CD4-positive, CD25-positive, alpha-beta regulatory T cell (primary cell): Measurements from ENCODE around the gene HNRNPDL. TPM values are rescaled to one million over a fixed set of nuclear protein-coding genes. Genes with fewer than 3 reads are reported as not detected.
A peak's percentile ranks its signal among the peaks of the same experiment; 100 is the strongest.

ENCODE experiments used
- ATAC-seq, 2 donors: fragments of 150-1000 bp; cut with Tn5 transposase; one replicate each; pipeline ENCODE4 v1.10.0; 2021; ENCODE audit warnings: low read depth in 2 of 2, moderate number of reproducible peaks in 2 of 2, moderate library complexity in 1 of 2
- DNase-seq, 3 donors: peaks; one replicate each; pipeline versions ENCODE4 v3.0.0 to v3.0.0-alpha.2; 2012 to 2022; ENCODE audit warnings: mixed read lengths in 1 of 3
- H3K27ac ChIP-seq: one replicate; pipeline ENCODE4 v1.7.0; 2013; ENCODE audit warnings: mild to moderate bottlenecking, low read length; ENCODE audit not compliant: insufficient read depth, poor library complexity, severe bottlenecking
- H3K27me3 ChIP-seq: one replicate; pipeline ENCODE4 v1.7.0; 2013; ENCODE audit warnings: low read length; ENCODE audit not compliant: control insufficient read depth, insufficient read depth
- H3K36me3 ChIP-seq: one replicate; pipeline ENCODE4 v1.7.0; 2013; ENCODE audit warnings: mild to moderate bottlenecking, low read length, moderate library complexity; ENCODE audit not compliant: control insufficient read depth, insufficient read depth
- H3K4me1 ChIP-seq: 2 replicates; pipeline ENCODE4 v1.7.0; 2013; ENCODE audit warnings: mild to moderate bottlenecking, low read length; ENCODE audit not compliant: insufficient read depth, control insufficient read depth, poor library complexity, severe bottlenecking
- H3K4me3 ChIP-seq: one replicate; pipeline ENCODE4 v1.7.0; 2013; ENCODE audit warnings: low read depth, mild to moderate bottlenecking, low read length, moderate library complexity
- H3K9me3 ChIP-seq, 2 experiments: 1 replicate in 1 of 2; 2 replicates in 1 of 2; pipeline ENCODE4 v1.7.0; 2013; ENCODE audit warnings: low read length in 2 of 2, mild to moderate bottlenecking in 1 of 2, moderate library complexity in 1 of 2; ENCODE audit not compliant: control insufficient read depth in 2 of 2
- H3K27ac Mint-ChIP-seq, 3 donors: one replicate each; pipeline ENCODE4 v1.8.0; 2020 to 2022; ENCODE audit warnings: mild to moderate bottlenecking in 3 of 3, mixed read lengths in 3 of 3, moderate library complexity in 2 of 3
- H3K27me3 Mint-ChIP-seq: one replicate; pipeline ENCODE4 v1.8.0; 2022; ENCODE audit warnings: mild to moderate bottlenecking, mixed read lengths
- H3K36me3 Mint-ChIP-seq: one replicate; pipeline ENCODE4 v1.8.0; 2020; ENCODE audit warnings: mixed read lengths
- H3K4me1 Mint-ChIP-seq, 4 donors: one replicate each; pipeline ENCODE4 v1.8.0; 2020 to 2022; ENCODE audit warnings: mixed read lengths in 4 of 4, mild to moderate bottlenecking in 1 of 4
- H3K4me3 Mint-ChIP-seq, 4 donors: one replicate each; pipeline ENCODE4 v1.8.0; 2020 to 2022; ENCODE audit warnings: mild to moderate bottlenecking in 4 of 4, mixed read lengths in 4 of 4, moderate library complexity in 3 of 4
- H3K9me3 Mint-ChIP-seq, 7 donors: one replicate each; pipeline ENCODE4 v1.8.0; 2020 to 2022; ENCODE audit warnings: mixed read lengths in 7 of 7, mild to moderate bottlenecking in 3 of 7, moderate library complexity in 2 of 7
- polyA plus RNA-seq, 4 donors: library from polyadenylated mRNA; unstranded; fragments of 300-500 nt; fragmentation: Illumina TruSeq; gene quantifications; one replicate each; pipeline ENCODE4 v1.2.3, GENCODE V29; 2021
- total RNA-seq: library from RNA; stranded (reverse); gene quantifications from one replicate; pipeline ENCODE4 v1.2.3, GENCODE V29; 2022

Gene HNRNPDL
- total and polyA plus RNA-seq, 5 donors from 2014 or later: 142 to 337 (median 178) TPM

- Histone ChIP-seq H3K4me3 (no peak overlapping the region), H3K27me3 (no peaks in the 10 kb centered on the region), H3K4me1 (no peaks in the 10 kb centered on the region), H3K9me3 (no peaks in the 10 kb centered on the region), H3K27ac (no peak overlapping the region), H3K36me3 (peaks cover 5% of the 10 kb centered on the region)
- H3K36me3 Mint-ChIP-seq: peaks cover 18% of the 10 kb centered on the region
- no peak overlapping the region for H3K4me3 Mint-ChIP-seq
- no peaks in the 10 kb centered on the region for H3K9me3 Mint-ChIP-seq
- DNase-seq: no peak
- no peaks in the 10 kb centered on the region for H3K27me3 Mint-ChIP-seq
- no peak for ATAC-seq
- H3K4me1 Mint-ChIP-seq: peaks cover 0 to 4% (median 0%) of the 10 kb centered on the region in 4 donors
- H3K27ac Mint-ChIP-seq: no peak overlapping the region
These were observed 37.2 kb upstream of the HNRNPDL start for GRCh38 chr4:82467471-82467870.

DNA sequence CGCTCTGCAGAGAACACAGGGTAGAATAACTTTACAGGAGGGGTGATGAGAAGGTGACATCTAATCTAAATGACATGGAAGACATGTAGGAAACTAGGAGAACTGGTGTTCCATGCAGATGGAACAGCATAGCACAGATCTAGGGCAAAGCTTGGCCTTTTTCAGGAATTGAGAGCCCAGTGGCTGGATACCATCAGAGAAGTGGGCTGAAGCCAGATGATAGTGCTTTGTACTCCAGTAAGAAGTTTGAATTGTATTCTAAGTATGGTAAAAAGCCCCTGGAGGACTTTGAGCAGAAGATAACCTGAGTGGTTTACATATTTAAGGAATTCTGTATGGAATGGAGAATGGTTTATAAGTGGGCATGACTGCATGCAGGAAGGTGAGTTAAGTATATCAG lies 33.0 kb upstream of the HNRNPDL start:
- ATAC-seq (no peak), DNase-seq (no peak)
- Histone ChIP-seq H3K9me3 (no peaks in the 10 kb centered on the region), H3K36me3 (peaks cover 40% of the 10 kb centered on the region), H3K4me1 (no peaks in the 10 kb centered on the region), H3K4me3 (no peak overlapping the region), H3K27me3 (no peaks in the 10 kb centered on the region), H3K27ac (no peak overlapping the region)
- H3K9me3 Mint-ChIP-seq: no peaks in the 10 kb centered on the region
- no peak overlapping the region for H3K4me3 Mint-ChIP-seq
- peaks cover 0 to 5% (median 4%) of the 10 kb centered on the region in 4 donors for H3K4me1 Mint-ChIP-seq
- peaks cover 23% of the 10 kb centered on the region for H3K36me3 Mint-ChIP-seq
- no peak overlapping the region for H3K27ac Mint-ChIP-seq
- H3K27me3 Mint-ChIP-seq: no peaks in the 10 kb centered on the region

- Mint-ChIP-seq H3K4me3 (no peak overlapping the region), H3K36me3 (peaks cover 21% of the 10 kb centered on the region), H3K27me3 (no peaks in the 10 kb centered on the region), H3K27ac (peak overlapping the region in 2 of 3 donors; percentile 34 to 42), H3K9me3 (no peaks in the 10 kb centered on the region), H3K4me1 (peaks cover 0 to 5% (median 4%) of the 10 kb centered on the region in 4 donors)
- H3K4me1 ChIP-seq: no peaks in the 10 kb centered on the region
- H3K36me3 ChIP-seq: peaks cover 47% of the 10 kb centered on the region
- no peak overlapping the region for H3K4me3 ChIP-seq
- no peaks in the 10 kb centered on the region for H3K9me3 ChIP-seq
- H3K27me3 ChIP-seq: no peaks in the 10 kb centered on the region
- H3K27ac ChIP-seq: no peak overlapping the region
- ATAC-seq: peak; percentile 79 to 87
- peak; percentile 71 to 82 (median 80) for DNase-seq
These were observed 32.2 kb upstream of the HNRNPDL start for GRCh38 chr4:82462415-82462831.

GRCh38 chr4:82461710-82462109 lies 31.4 kb upstream of the HNRNPDL start:
- ATAC-seq: no peak
- Histone ChIP-seq H3K4me3 (no peak overlapping the region), H3K27me3 (no peaks in the 10 kb centered on the region), H3K4me1 (no peaks in the 10 kb centered on the region), H3K27ac (no peak overlapping the region), H3K36me3 (peaks cover 54% of the 10 kb centered on the region), H3K9me3 (no peaks in the 10 kb centered on the region)
- H3K9me3 Mint-ChIP-seq: no peaks in the 10 kb centered on the region
- DNase-seq: no peak
- H3K4me3 Mint-ChIP-seq: no peak overlapping the region
- H3K27ac Mint-ChIP-seq: peak overlapping the region in 1 of 3 donors; percentile 34
- H3K36me3 Mint-ChIP-seq: peaks cover 22% of the 10 kb centered on the region
- no peaks in the 10 kb centered on the region for H3K27me3 Mint-ChIP-seq
- H3K4me1 Mint-ChIP-seq: peaks cover 0 to 5% (median 4%) of the 10 kb centered on the region in 4 donors

DNA sequence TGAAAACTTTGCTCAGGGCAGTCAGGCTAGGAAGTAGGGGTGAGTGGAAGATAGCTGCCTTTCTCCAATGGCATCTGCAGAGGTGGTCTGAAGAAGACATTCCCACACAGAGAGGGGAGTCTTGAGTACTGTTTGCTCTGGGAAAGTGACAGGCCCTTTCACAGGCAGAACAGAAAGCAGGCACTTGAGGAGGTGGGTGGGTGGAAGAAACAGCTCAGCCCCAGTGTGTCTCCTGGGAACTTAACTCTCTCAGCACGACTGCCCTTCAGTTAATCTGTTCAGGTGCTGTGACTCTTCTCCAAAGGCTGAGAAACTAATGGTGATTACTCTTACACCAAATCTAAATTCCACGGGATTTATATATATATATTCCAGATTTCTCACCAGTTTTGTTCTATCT lies 28.5 kb upstream of the HNRNPDL start:
- DNase-seq: no peak
- Histone ChIP-seq H3K4me3 (no peak overlapping the region), H3K27me3 (no peaks in the 10 kb centered on the region), H3K4me1 (no peaks in the 10 kb centered on the region), H3K36me3 (peaks cover 77% of the 10 kb centered on the region), H3K27ac (no peak overlapping the region), H3K9me3 (no peaks in the 10 kb centered on the region)
- H3K36me3 Mint-ChIP-seq: peaks cover 28% of the 10 kb centered on the region
- H3K4me3 Mint-ChIP-seq: no peak overlapping the region
- no peaks in the 10 kb centered on the region for H3K9me3 Mint-ChIP-seq
- no peak for ATAC-seq
- H3K27me3 Mint-ChIP-seq: no peaks in the 10 kb centered on the region
- H3K27ac Mint-ChIP-seq: peak overlapping the region in 2 of 3 donors; percentile 56 to 69
- peaks cover 0 to 5% (median 4%) of the 10 kb centered on the region in 4 donors for H3K4me1 Mint-ChIP-seq

GRCh38 chr4:82457266-82457665 lies 27.0 kb upstream of the HNRNPDL start:
- ATAC-seq (no peak), DNase-seq (no peak)
- Mint-ChIP-seq H3K36me3 (peaks cover 35% of the 10 kb centered on the region), H3K27ac (peak overlapping the region in 1 of 3 donors; percentile 69), H3K4me3 (no peak overlapping the region), H3K4me1 (peaks cover 0 to 5% (median 4%) of the 10 kb centered on the region in 4 donors), H3K9me3 (no peaks in the 10 kb centered on the region), H3K27me3 (no peaks in the 10 kb centered on the region)
- Histone ChIP-seq H3K9me3 (no peaks in the 10 kb centered on the region), H3K27me3 (no peaks in the 10 kb centered on the region), H3K4me3 (no peak overlapping the region), H3K4me1 (no peaks in the 10 kb centered on the region), H3K27ac (no peak overlapping the region), H3K36me3 (peaks cover 84% of the 10 kb centered on the region)

GRCh38 chr4:82452026-82452425 lies 21.8 kb upstream of the HNRNPDL start:
- Histone ChIP-seq H3K27me3 (no peaks in the 10 kb centered on the region), H3K4me1 (no peaks in the 10 kb centered on the region), H3K36me3 (peaks cover 77% of the 10 kb centered on the region), H3K9me3 (no peaks in the 10 kb centered on the region), H3K27ac (no peak overlapping the region), H3K4me3 (no peak overlapping the region)
- ATAC-seq: no peak
- Mint-ChIP-seq H3K9me3 (no peaks in the 10 kb centered on the region), H3K27ac (no peak overlapping the region), H3K4me3 (no peak overlapping the region), H3K36me3 (peaks cover 48% of the 10 kb centered on the region), H3K4me1 (peaks cover 8 to 17% (median 14%) of the 10 kb centered on the region in 4 donors), H3K27me3 (no peaks in the 10 kb centered on the region)
- no peak for DNase-seq

GRCh38 chr4:82450966-82451755 lies 20.9 kb upstream of the HNRNPDL start:
- peaks cover 41% of the 10 kb centered on the region for H3K36me3 Mint-ChIP-seq
- Histone ChIP-seq H3K9me3 (no peaks in the 10 kb centered on the region), H3K27ac (no peak overlapping the region), H3K27me3 (no peaks in the 10 kb centered on the region), H3K36me3 (peaks cover 69% of the 10 kb centered on the region), H3K4me3 (no peak overlapping the region), H3K4me1 (no peaks in the 10 kb centered on the region)
- no peak overlapping the region for H3K4me3 Mint-ChIP-seq
- H3K4me1 Mint-ChIP-seq: peaks cover 8 to 17% (median 14%) of the 10 kb centered on the region in 4 donors
- ATAC-seq (no peak), DNase-seq (no peak)
- H3K27me3 Mint-ChIP-seq: no peaks in the 10 kb centered on the region
- peak overlapping the region in 1 of 3 donors; percentile 4 for H3K27ac Mint-ChIP-seq
- no peaks in the 10 kb centered on the region for H3K9me3 Mint-ChIP-seq
